Subcutaneous adipose tissue (tissue), 4 donors: ENCODE measurements around the gene PLD6. TPM values are rescaled to one million over a fixed set of nuclear protein-coding genes. Genes with fewer than 3 reads are reported as not detected.

Source experiments
- total RNA-seq, 4 donors: library from RNA; depleted of rRNA; stranded (reverse); fragments of >200 nt; gene quantifications; one replicate each; pipeline ENCODE4 v1.1.0, GENCODE V29; 2016
- TF ChIP-seq, protein P1 (sequence below): fragments of 450-650 bp; IDR thresholded peaks from one replicate; pipeline ENCODE4 v1.5.1; 2016; ENCODE audit warnings: low read depth, mild to moderate bottlenecking, control low read depth, antibody characterized with exemption, moderate library complexity

The PLD6 gene
- total RNA-seq, 4 donors from 2014 or later = 3.4 to 18.1 (median 3.7) TPM

- TF ChIP-seq, protein P1, sequence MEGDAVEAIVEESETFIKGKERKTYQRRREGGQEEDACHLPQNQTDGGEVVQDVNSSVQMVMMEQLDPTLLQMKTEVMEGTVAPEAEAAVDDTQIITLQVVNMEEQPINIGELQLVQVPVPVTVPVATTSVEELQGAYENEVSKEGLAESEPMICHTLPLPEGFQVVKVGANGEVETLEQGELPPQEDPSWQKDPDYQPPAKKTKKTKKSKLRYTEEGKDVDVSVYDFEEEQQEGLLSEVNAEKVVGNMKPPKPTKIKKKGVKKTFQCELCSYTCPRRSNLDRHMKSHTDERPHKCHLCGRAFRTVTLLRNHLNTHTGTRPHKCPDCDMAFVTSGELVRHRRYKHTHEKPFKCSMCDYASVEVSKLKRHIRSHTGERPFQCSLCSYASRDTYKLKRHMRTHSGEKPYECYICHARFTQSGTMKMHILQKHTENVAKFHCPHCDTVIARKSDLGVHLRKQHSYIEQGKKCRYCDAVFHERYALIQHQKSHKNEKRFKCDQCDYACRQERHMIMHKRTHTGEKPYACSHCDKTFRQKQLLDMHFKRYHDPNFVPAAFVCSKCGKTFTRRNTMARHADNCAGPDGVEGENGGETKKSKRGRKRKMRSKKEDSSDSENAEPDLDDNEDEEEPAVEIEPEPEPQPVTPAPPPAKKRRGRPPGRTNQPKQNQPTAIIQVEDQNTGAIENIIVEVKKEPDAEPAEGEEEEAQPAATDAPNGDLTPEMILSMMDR = no peak
These were observed 2.9 kb downstream of the PLD6 start for GRCh38 chr17:17203173-17203730.

GRCh38 chr17:17201907-17202306 lies 4.2 kb downstream of the PLD6 start:
- TF ChIP-seq, protein P1 = no peak

- TF ChIP-seq, protein P1 = no peak
These were observed 4.9 kb downstream of the PLD6 start for GRCh38 chr17:17201271-17201670.

DNA sequence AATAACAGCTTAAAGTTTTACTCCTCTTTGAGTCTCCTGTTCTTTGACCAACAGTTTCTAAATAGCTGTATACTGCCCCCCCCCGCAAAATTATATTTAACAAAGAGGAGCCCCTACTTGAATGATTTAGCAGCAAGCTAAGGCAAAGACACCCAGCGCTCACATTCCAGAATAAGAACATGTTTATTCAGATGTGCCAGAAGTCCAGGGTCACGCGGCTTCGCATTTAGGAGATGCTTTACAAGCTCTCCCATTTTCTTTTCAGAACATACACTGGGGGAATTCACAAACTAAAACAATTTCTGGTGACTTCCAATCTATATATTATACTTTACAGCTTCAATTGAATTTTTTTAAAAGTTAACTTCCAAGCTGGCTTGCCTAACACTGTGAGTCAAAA lies 5.3 kb downstream of the PLD6 start:
- TF ChIP-seq, protein P1 = no peak

DNA sequence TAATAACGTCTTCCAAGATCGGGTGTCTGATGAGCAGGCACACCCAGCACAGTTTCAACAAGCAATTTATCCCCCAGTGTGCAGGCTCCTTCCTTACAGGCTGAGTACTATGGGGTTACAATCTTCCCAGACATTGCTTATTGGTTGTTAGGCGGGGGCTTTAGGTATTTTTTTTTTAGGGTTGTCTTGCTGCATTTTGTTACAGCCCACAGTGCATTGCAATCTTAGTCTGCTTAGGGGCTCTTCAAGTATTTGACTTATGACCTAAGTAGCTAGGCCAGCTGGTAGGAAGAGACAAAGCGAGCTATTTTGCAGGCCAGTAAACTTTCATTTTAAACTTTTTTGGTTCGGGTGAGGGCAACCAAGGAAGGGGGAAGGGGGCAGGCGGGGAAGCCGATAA lies 5.8 kb downstream of the PLD6 start:
- TF ChIP-seq, protein P1 = no peak

GRCh38 chr17:17198281-17198680 lies 7.9 kb downstream of the PLD6 start:
- TF ChIP-seq, protein P1 = no peak

GRCh38 chr17:17196776-17197175 lies 9.4 kb downstream of the PLD6 start:
- TF ChIP-seq, protein P1 = no peak
